AML-193 (cell line): ENCODE data around the gene VPS50.
"Not testable (repeated sequence)": the region's sequence is repeated elsewhere in the genome, so short reads cannot be mapped to it uniquely, and the experiment has no call there.

Experiments used
- DNase-seq, 2 experiments: peaks; one replicate each; lab custom pipeline; 2025; lab: John Stamatoyannopoulos, UW

The VPS50 gene

GRCh38 chr7:93331706-93332105 is 99.5 kb downstream of the VPS50 start:
- DNase-seq, result no peak

GRCh38 chr7:93332172-93332571 is 100.0 kb downstream of the VPS50 start:
- no peak for DNase-seq

- no peak for DNase-seq
Measured at GRCh38 chr7:93337052-93337451, 104.9 kb downstream of the VPS50 start.

GRCh38 chr7:93342178-93342577 is 110.0 kb downstream of the VPS50 start:
- DNase-seq, result not testable (repeated sequence)

- no peak for DNase-seq
Measured at GRCh38 chr7:93350338-93350737, 118.2 kb downstream of the VPS50 start.

- DNase-seq, result no peak
Measured at GRCh38 chr7:93352881-93353280, 120.7 kb downstream of the VPS50 start.

- DNase-seq, result no peak
Measured at GRCh38 chr7:93354815-93355214, 122.6 kb downstream of the VPS50 start.

- DNase-seq, result no peak
Measured at GRCh38 chr7:93359520-93360198, 127.5 kb downstream of the VPS50 start.

- no peak for DNase-seq
Measured at GRCh38 chr7:93361853-93362252, 129.7 kb downstream of the VPS50 start.

GRCh38 chr7:93364806-93365205 is 132.6 kb downstream of the VPS50 start:
- no peak for DNase-seq

- no peak for DNase-seq
Measured at GRCh38 chr7:93365341-93365740, 133.2 kb downstream of the VPS50 start.

- DNase-seq, result no peak
Measured at GRCh38 chr7:93366816-93367215, 134.7 kb downstream of the VPS50 start.

- DNase-seq, result no peak
Measured at GRCh38 chr7:93367254-93367653, 135.1 kb downstream of the VPS50 start.

- not testable (repeated sequence) for DNase-seq
Measured at GRCh38 chr7:93370937-93371336, 138.8 kb downstream of the VPS50 start.

GRCh38 chr7:93373537-93373936 is 141.4 kb downstream of the VPS50 start:
- DNase-seq, result no peak

GRCh38 chr7:93374345-93374940 is 142.3 kb downstream of the VPS50 start:
- peak; percentile 18 to 21 for DNase-seq

GRCh38 chr7:93375603-93376002 is 143.4 kb downstream of the VPS50 start:
- no peak for DNase-seq

GRCh38 chr7:93378131-93378760 is 146.1 kb downstream of the VPS50 start:
- DNase-seq, result no peak

GRCh38 chr7:93382362-93382761 is 150.2 kb downstream of the VPS50 start:
- no peak for DNase-seq

- no peak for DNase-seq
Measured at GRCh38 chr7:93390660-93391059, 158.5 kb downstream of the VPS50 start.

GRCh38 chr7:93392984-93393383 is 160.8 kb downstream of the VPS50 start:
- DNase-seq, result no peak

- DNase-seq, result no peak
Measured at GRCh38 chr7:93399642-93400041, 167.5 kb downstream of the VPS50 start.

- no peak for DNase-seq
Measured at GRCh38 chr7:93402944-93403343, 170.8 kb downstream of the VPS50 start.
